Mucosa of gallbladder (tissue), 1 donor: ENCODE measurements around the gene STK16. TPM values are rescaled to one million over a fixed set of nuclear protein-coding genes. Genes with fewer than 3 reads are reported as not detected.
"Not testable (repeated sequence)": the region's sequence is repeated elsewhere in the genome, so short reads cannot be mapped to it uniquely, and the experiment has no call there.

Experiments used
- DNase-seq: peaks from one replicate; pipeline ENCODE4 v3.0.0-alpha.2; 2020; ENCODE audit warnings: low spot score
- total RNA-seq: library from RNA; stranded (reverse); gene quantifications from one replicate; pipeline ENCODE4 v1.2.1, GENCODE V29; 2021
- donor health status: DM: no; HTN: no; CAD: no.

Gene STK16
- 27.5 TPM for total RNA-seq

GRCh38 chr2:219245148-219245898, at the start of gene STK16, which contains the start of gene GLB1L:
TSS of gene STK16 (plus strand) at chr2:219245479. CDS start at chr2:219246000, 521 bp downstream.
TSS of gene GLB1L (minus strand) at chr2:219245444. CDS start at chr2:219243573, 1,871 bp downstream.
- DNase-seq, result peak; percentile 96

- DNase-seq, result no peak
Measured at GRCh38 chr2:219197388-219197787, 47.9 kb upstream of the STK16 start.

GRCh38 chr2:219198974-219199373, 46.3 kb upstream of the STK16 start:
- DNase-seq, result no peak

- DNase-seq, result no peak
Measured at GRCh38 chr2:219199470-219200211, 45.6 kb upstream of the STK16 start.

GRCh38 chr2:219200502-219201326, 44.6 kb upstream of the STK16 start:
- not testable (repeated sequence) for DNase-seq

- not testable (repeated sequence) for DNase-seq
Measured at GRCh38 chr2:219201331-219201730, 43.9 kb upstream of the STK16 start.

- DNase-seq, result no peak
Measured at GRCh38 chr2:219204425-219205164, 40.7 kb upstream of the STK16 start.

GRCh38 chr2:219205165-219205538, 40.1 kb upstream of the STK16 start:
- DNase-seq, result no peak

GRCh38 chr2:219205981-219206327, 39.3 kb upstream of the STK16 start:
- no peak for DNase-seq

GRCh38 chr2:219206328-219207133, 38.7 kb upstream of the STK16 start, which contains the start of gene ZFAND2B:
TSS of gene ZFAND2B (plus strand) at chr2:219206782. CDS start at chr2:219206988, 206 bp downstream.
- peak; percentile 95 for DNase-seq

GRCh38 chr2:219207134-219207883, 38.0 kb upstream of the STK16 start:
- no peak for DNase-seq

GRCh38 chr2:219207884-219208740, 37.2 kb upstream of the STK16 start:
- no peak for DNase-seq

- DNase-seq, result no peak
Measured at GRCh38 chr2:219209236-219210195, 35.8 kb upstream of the STK16 start.

- no peak for DNase-seq
Measured at GRCh38 chr2:219210196-219210885, 34.9 kb upstream of the STK16 start.

- DNase-seq, result no peak
Measured at GRCh38 chr2:219210886-219211362, 34.4 kb upstream of the STK16 start.

GRCh38 chr2:219213026-219213415, 32.3 kb upstream of the STK16 start:
- DNase-seq, result no peak
